HG03025 (cell line): ENCODE measurements around the gene SULT4A1.

ENCODE experiments used
- ATAC-seq: cut with Tn5 transposase; IDR thresholded peaks from one replicate; pipeline ENCODE4 v1.9.1; 2021; ENCODE audit warnings: mild to moderate bottlenecking, moderate library complexity; ENCODE audit not compliant: unreplicated experiment, low FRiP score

SULT4A1 gene

DNA sequence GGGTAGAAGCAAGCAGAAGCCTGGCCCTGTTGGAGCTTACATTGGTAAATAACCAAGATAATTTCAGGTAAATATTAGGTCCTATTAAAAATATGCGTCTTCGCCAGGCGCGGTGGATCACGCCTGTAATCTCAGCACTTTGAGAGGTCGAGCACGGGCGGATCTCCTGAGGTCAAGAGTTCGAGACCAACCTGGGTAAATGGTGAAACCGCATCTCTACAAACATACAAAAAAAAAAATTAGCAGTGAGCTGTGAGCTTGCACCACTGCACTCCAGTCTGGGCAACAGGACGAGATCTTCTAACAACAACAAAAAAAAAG, 529 bp upstream of the SULT4A1 start:
- ATAC-seq, result no peak

DNA sequence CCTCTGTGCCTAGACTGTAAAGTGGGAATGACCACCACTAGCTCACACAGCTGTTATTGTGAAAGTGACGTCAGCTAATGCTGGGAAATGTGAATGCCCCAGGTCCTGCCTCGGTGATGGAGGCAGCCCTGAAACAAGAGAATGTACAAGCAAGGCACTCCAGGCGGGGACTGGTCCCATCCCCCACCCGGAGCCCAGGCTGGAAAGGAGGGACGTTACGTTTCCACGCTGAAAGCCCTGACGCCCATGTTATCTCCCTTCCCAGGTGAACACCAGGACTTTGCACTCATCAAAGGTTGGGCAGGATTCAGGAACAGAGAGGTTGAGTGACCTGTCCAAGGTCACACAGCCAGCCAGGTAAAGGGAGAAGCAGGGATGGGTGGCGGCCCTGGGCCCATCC, 784 bp downstream of the SULT4A1 start:
- no peak for ATAC-seq

DNA sequence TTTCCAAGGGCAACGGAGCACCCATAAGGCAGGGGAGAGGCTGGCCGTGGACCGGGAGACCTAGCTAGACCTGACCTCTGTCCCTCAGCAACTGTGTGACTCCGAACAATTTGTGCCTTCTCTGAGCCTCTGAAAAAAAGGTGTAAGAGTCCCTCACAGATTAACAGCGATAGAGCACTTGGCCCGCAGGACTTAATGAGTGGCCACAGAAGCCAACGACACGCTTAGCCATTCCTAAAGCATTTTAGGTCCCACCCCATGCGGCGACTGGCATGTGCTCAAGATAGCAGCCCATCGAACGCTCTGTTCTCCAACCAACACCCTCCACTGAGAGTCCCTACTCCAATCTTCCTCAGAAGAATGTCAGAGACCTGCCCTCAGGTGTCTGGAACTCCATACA, 1.5 kb downstream of the SULT4A1 start:
- ATAC-seq, result no peak

DNA sequence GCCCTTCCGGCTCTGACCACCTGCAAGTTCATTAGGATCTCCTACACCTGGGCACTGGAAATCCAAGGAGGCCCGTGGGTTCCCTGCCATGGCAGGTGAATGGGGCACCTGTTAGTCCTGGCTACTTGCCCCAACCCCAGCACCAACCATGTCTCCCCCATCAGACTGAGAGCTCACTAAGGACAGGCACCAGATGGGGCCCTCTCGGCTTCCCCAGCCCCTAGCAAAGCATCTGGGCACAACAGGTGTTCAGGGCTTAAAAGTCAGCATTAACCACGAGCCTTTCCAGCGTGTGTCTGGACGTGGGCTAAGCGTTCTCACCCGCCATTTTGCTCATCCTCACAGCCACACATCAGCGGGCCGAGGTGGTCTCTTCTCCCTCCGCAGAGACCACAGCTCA, 2.2 kb downstream of the SULT4A1 start:
- ATAC-seq, result no peak

DNA sequence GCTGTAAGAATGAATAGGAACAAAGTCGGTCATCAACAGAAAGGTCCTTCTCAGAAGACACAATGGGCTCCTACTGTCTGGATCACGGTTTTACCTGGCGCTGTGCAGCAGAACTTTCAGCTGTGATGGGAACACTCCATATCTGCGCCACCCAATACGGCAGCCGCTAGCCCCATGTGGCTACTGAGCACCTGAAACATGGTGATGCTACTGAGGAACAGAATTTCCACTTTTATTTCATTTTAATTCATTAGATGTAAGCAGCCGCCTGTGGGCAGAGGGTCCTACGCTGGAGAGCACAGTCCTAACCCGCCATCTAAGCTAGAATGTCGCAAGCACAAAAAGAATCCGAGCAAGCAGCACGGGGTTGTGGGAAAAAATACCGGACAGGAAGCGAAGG, 2.7 kb downstream of the SULT4A1 start:
- ATAC-seq, result no peak

DNA sequence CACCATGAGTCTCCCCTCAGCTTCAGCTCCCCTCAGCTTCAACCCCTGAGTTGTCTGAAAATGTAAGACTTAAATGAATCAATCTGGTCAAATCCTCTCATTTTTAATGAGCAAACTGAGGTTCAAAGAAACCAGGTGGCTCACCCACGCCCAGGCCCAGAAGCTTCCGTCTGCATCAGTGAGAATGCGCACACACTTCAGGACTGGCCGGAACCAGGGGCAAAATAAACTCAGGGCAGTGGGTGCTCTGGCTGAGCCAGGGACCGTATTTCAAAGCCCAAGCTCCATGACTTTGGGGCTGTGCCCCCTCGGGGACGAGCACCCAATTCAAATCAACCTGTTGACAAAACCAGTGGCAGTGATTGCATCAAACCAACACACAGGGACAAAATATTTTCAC, 3.1 kb downstream of the SULT4A1 start:
- no peak for ATAC-seq

DNA sequence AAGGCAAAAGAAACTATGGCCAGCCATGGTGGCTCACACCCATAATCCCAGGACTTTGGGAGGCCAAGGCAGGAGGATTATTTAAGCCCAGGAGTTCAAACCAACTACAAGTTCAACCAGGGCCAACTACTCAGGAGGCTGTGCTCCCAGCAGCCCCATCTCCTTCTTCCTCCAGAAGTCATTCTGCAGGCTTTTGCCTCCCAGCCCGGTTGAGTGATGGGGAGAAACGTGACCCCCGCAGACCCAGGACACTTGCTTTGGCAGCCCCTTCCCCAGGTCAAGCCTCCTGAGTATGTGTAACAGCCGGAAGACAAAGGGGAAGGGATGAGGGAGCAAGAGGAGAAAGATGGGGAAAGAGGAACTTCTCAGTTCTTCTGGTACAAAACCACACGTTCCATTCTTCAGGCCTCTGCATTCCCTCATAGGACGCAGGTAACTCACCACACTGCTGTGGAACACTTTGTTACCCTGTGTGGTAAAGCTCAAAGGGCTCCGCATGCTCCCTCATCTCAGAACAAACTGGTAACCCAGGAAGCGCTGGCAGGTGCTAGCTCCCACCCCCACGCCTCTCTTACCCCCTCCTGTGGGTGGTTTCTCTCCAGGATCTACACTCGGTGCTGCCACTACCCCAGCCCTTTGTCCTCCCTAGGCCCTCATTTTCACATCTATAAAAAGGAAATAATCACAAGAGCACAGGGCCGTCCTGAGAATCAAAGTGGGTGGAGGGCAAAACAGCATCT, 4.0 kb downstream of the SULT4A1 start:
- no peak for ATAC-seq

DNA sequence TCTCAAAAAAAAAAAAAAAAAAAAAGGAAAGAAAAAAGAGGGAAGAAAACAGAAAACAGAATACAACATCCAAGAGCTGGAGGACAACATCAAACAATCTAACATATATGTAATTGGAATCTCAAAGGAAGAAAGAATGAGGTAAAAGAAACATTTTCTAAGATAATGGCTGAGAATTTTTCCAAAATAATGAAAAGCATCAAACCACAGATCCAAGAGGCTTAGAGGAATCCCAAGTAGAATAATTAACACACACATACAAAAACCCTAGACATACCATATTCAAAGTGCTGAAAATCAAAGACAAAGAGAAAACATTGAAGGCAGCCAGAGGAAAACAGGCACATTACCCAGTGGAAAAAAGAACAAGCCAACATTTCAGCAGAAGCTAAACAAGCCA, 4.9 kb downstream of the SULT4A1 start:
- no peak for ATAC-seq

DNA sequence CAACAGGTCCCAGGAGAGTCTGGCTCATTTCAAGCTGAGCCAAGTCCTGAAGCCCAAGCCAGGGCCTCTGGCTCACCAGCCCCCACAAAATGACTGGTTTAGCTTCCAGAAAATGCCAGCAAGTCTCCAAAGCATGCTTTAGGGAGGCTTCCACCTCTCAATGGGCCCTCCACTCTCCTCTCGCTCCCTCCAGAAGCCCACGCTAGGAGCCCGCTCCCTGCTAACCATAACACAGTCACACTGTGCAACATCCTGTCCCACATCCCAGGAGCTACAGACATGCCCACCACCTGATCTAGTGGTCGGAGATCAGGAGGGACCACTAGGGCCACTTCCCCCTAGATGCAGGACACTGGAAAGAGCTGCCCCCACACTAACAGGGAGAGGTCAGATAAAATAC, 6.9 kb downstream of the SULT4A1 start:
- ATAC-seq, result no peak

DNA sequence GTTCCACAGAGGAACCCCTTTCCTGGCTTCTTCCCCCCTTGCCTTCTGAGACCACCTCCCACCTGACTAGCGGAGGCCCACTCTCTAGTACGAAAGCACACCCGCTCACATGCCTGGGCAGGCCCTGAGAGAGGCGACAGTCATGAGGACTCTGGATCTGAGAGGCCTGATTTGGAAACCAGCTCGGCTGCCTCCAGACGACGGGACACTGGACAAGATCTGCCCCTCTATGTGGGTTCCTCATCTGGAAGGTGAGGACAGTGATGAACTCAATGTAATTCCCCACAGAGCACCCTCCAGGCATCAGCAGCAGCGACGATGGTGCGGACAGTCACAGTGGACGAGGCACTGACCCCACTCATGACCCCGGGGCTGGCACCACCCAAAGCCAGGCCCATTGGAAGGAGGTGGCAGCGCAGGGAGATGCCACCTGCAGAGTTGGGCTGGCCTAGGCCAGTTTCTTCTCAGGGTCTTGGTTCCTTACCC, 7.5 kb downstream of the SULT4A1 start:
- no peak for ATAC-seq

DNA sequence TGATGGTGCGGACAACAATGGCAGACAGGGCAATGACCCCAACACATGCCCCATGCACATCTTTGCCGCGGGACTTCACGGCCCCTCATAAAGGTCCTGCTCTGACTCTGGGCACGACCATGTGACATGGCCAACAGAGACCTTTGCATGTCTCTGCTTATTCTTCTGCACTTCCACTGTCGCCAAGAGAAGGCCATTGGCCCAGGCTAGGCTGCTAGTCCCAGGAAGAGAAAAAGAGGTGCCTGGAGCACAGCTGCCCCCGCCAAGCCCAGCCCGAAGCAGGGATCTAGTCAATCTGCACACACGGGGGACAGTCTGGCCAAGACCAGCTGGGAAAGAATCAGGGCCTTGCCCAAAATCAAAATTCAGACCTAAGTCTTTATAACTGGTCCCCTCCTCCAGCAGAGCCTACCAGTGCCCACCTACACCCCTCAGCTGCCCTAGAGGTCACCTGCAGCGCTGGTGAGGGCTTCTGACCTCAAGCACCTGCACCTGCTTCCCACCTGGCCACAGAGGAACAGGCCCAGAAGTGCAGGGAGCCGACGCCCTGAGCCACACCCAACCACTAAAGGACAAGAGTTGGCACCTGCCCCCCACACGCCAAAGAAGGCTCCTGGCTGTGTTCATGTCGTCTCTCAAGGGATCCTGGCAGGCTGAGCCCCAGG, 8.1 kb downstream of the SULT4A1 start:
- ATAC-seq, result no peak

DNA sequence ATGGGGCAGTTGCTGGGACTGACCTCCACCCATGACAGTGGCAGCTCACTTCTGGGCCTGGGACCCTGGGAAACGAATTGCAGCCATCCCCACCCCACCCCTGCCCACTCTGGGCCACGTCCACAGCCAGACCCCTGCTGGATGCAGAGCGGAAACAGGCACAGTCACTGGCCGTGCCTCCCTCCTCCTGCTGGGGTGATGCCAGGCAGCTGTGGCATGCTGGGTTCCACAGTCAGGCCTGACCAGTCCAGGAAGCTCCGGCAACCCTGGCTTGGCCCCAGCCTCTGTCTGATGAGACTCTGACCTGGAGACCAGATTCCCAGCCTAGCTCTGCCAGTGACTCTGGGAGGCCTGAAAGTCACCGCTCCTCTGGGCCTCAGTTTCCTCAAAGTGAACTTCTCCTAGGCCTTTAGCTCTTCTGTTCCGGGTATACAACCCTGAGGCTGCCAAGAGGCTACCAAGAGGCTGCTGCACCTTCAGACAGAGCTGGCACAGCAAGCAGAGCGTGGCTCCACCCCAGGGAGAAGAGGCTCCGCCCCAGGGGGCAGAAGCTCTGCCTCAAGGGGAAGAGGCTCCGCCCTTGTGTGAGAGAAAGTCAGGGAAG, 8.9 kb downstream of the SULT4A1 start:
- no peak for ATAC-seq

DNA sequence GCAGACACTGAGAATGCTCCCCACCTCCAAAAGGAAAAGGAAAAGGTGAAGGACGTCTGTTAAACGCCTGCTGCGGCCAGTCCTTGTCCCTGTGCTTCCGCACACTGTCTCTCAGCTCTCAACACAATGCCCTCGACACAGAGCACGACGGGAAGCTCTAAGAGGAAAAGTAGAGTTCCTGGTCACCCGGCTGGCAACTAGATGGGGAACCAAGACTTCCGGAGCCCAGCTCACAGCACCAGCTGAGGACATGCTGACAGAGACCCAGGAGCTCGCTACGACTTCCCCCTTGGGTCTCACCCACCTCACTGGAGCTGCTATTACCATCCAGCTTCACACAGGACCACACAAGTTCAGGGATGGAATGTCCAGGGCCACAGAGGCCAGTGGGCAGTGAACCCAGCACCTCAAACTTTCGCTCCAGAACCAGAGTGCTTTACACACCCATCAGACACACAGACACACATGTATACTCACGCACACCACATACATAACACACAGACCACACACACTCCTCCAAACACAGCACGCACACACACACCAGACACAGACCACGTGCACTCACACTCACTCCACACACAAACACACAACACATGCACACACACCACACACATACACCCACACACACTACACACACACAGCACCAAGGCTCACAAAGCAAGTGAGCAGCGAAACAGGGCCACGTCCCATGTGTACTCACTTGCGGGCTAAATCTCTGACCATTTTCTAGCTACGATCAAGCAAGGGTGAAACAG, 9.6 kb downstream of the SULT4A1 start:
- no peak for ATAC-seq

DNA sequence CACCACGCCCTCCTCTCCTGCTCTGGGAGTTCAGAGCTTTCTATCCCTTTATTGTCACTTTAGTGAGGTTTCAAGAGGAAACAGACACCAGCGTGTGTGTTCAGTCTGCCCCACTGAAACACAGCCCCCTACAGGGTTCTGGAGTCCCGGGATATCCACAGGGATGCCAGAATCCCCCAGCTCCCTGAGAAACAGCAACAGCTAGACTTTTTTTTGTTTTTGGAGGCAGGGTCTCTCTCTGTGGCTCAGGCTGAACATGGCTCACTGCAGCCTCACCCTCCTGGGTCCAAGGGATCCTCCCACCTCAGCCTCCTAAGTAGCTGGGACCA, 10.4 kb downstream of the SULT4A1 start:
- ATAC-seq, result no peak

DNA sequence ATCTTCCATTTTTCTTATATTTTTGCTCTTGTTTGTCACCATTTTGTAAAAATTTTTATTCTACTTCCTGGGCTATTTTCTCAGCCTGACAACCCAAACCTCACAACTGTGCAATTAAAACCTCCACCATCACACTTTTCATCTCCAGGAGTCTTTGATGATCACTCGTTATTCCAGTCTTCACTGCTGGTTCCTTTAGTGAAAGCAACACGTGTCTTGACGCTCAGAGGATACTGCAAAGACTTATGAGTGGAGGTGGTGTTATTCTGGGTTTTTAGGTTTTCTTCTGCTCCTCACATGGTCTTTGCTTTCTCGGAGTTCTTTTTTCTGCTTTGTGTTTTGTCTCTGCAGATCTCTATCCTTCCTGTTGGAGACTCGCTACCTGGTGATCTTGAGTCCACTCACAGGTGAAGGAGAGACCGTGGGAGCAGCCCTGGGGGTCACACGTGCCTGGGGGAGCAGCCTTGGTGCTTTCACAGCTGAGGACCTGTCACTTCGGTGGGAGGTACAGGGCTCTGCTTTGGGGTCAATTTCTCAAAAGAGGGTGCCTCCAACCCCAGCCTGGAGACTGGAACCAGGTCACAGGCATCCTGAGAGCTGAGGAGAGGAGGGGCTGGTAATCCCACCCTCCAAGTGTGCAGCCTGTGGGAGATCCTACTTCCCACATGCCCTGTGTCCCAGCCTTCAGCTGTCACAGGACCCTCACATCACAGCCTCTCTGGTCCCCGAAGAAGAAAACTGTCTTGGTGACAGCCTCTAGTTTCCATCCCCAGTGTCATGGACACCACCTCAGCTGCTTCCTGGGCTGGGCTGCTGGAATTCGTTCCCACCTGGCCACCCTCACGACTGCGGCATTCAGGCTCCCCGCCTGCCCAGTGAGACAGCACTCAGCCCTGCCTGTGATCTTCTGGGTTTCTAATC, 11.0 kb downstream of the SULT4A1 start:
- no peak for ATAC-seq

DNA sequence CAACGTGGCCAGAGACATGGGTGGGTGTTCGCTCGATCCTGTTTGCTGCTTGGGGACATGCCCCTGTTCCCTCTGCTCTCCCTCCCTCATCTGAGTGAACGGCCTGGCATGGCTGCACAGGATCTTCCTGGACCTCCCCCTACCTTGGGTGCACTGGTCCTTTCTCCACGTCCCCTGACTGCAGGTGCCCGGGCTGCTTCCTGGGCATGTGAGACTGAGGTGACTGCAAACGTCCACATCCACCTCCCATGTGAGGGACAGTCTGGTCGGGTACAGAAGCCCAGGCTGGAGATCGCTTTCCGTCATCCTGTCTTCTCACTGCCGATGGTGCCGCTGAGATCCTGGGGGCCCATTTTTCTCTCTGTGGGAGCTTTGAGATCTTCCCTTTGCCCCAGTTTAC, 11.8 kb downstream of the SULT4A1 start:
- ATAC-seq, result no peak

DNA sequence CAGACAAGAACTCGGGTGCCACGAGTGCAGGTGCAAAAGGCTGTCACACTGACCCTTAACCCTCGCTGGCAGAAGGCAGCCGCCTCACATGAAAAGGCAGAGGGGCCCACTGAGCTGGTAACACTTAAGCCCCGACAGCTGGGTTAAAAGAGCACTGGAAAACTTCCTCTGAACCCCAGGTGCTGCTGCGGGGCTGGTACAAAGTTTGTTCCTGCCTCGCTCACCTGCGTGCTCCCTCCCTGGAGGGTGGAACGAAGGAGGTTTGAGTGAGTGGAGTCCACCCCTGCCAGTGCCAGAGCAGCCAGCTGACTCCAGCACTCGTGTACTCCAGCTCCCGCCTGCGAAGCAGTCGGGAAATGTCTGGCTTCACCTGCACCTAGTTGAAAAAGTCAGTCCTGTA, 12.6 kb downstream of the SULT4A1 start:
- ATAC-seq, result no peak

DNA sequence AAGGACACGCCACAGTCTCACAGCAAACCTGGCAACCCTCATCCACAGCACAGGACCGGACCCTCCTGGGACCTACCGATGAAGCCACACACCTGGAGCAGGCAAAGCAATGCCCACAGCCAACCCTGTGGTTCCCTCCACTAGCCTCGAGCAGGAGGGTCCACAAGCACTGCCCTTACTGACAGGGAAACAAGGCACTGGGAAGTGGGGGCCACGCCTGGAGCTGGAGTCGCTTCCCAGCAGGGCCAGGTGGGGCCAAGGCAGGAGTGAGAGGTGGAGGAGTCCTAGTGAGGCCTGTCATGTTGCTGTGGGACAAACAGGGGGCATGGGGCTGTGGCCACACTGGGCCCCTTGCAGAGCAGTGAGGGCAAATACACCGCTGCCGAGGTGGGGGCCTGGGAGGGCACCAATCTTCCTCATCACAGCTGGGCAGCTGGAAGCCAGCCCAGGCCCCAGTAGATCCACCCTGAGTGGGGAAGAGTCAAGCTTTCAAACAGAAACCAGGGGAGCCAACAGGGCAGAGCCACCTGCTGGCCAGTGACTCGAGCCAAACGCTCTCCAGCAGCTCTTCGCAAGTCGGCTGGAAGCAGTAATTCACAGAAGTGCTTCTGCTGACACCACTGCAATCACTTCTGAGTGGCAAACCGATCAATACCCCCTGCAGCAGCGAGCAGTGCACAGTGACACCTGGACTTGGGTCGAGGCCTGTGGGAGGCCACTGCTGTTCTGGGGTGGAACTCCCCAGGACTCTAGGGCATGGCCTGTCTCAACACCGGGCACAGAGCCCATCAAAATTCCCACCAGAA, 13.7 kb downstream of the SULT4A1 start:
- ATAC-seq, result no peak
